Measurements from ENCODE around the gene HECTD1. TPM values are rescaled to one million over a fixed set of nuclear protein-coding genes. Genes with fewer than 3 reads are reported as not detected.

HECTD1 gene
- total and polyA plus RNA-seq, 10 of the 15 experiments (the other 5 are each of a cell fraction or from before 2014, with no cell fraction given) = 27.3 to 116 (median 57.7) TPM

DNA sequence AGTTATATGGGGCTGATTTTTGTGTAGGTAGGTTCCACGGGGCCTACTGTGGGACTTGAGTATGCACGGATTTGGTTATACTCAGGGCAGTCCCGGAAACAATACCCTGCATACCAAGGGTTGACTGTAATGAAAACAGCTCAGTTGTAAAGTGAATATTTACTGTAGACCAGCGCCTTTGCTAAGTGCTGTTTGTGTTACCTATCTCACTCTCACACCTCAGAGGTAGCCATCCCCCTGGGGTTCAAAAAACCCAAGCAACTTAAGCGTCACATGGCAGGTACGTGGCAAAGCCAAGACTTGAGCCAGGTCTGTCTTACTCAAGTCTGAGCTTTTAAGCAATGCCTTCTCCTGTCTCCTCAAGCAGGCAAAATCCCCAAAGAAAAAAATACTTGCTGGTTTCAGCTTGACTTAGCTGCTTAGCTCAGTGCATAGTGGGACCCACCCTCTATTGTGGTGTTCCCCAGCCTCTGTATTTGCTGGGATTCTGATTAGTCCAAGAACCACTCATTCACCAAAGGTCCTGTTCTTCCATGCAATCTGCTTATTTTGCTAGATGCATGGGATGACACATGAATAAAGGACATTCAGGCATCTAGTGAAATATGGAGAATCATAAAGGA, 147.2 kb downstream of the HECTD1 start:
- Histone ChIP-seq H3K27ac (ENCODE audit: control insufficient read depth, insufficient read depth) (no peak overlapping the region), H3K4me2 (ENCODE audit: control insufficient read depth, insufficient read depth) (no peak overlapping the region), H3K4me3 (no peak overlapping the region), H3K9ac (ENCODE audit: control insufficient read depth, insufficient read depth, low read length) (no peak overlapping the region), H3K4me1 (ENCODE audit: control insufficient read depth, insufficient read depth, low read length) (no peaks in the 10 kb centered on the region), H2AFZ (ENCODE audit: control insufficient read depth, low read depth, low read length) (no peak overlapping the region), H4K20me1 (ENCODE audit: control insufficient read depth, insufficient read depth) (no peaks in the 10 kb centered on the region), H3K36me3 (ENCODE audit: control insufficient read depth in 2 of 2, insufficient read depth in 2 of 2, low read length in 1 of 2) (no peaks in the 10 kb centered on the region), H3K79me2 (ENCODE audit: control insufficient read depth, insufficient read depth, low read length) (no peaks in the 10 kb centered on the region), H3K27me3 (replicated peaks in 1 of 2; ENCODE audit: control insufficient read depth in 2 of 2, insufficient read depth in 2 of 2, low read length in 1 of 2) (no peaks in the 10 kb centered on the region), H3K9me3 (replicated peaks; ENCODE audit: control insufficient read depth, insufficient read depth, low read length) (no peaks in the 10 kb centered on the region)
- no peak for DNase-seq (ENCODE audit: low read depth, low spot score)
- BruUV-seq (replicated peaks) = no TSS peak
- ChIA-PET POLR2A (no interaction called here), CTCF (interaction anchor here (1.2 kb wide), 1 partner anchor 80 kb away, joined by 3 read pairs; no protein-coding TSS in a partner anchor), SMC1A (ENCODE audit: uncharacterized antibody, unreplicated experiment) (no interaction called here), RAD21 (ENCODE audit: unreplicated experiment) (interaction anchor here (1.0 kb wide), 1 partner anchor 81 kb away, joined by 3 read pairs; no protein-coding TSS in a partner anchor)
- intact Hi-C loops (cut with micrococcal nuclease; ENCODE audit: unreplicated experiment) (no loop called here), in situ Hi-C loops (cut with MboI) (no loop called here)
- WGBS (ENCODE audit: insufficient coverage, insufficient replicate concordance, low lambda C conversion rate, missing lambda C conversion rate) = 64% methylated on average over 6 of the region's 6 CpGs
- FAIRE-seq = no peak
- no peak for ATAC-seq
- TF ChIP-seq PML (IDR thresholded peaks at IDR 0.05; ENCODE audit: low read length) (no peak), CHD4 (IDR thresholded peaks at IDR 0.05) (no peak), NFYA (IDR thresholded peaks at IDR 0.05; ENCODE audit: borderline replicate concordance, low read depth, low read length) (no peak), ATF7 (IDR thresholded peaks at IDR 0.05; ENCODE audit: low read depth) (no peak)
- TF ChIP-seq, protein P1, sequence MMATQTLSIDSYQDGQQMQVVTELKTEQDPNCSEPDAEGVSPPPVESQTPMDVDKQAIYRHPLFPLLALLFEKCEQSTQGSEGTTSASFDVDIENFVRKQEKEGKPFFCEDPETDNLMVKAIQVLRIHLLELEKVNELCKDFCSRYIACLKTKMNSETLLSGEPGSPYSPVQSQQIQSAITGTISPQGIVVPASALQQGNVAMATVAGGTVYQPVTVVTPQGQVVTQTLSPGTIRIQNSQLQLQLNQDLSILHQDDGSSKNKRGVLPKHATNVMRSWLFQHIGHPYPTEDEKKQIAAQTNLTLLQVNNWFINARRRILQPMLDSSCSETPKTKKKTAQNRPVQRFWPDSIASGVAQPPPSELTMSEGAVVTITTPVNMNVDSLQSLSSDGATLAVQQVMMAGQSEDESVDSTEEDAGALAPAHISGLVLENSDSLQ (IDR thresholded peaks at IDR 0.05) = no peak
